SU-DHL-6 (cell line): ENCODE results near the gene RNF5.

Experiments used
- H2AFZ ChIP-seq: fragments of 200-600 bp; sonication (generic); 2 replicates; pipeline ENCODE4 v1.6.1; 2014; ENCODE audit warnings: low read depth, mild to moderate bottlenecking, moderate library complexity, mixed read lengths, antibody characterized with exemption, low read length; ENCODE audit not compliant: severe bottlenecking
- H3F3A ChIP-seq: fragments of 200-600 bp; shearing (Covaris generic); 2 replicates; pipeline ENCODE4 v1.6.0; 2016; ENCODE audit warnings: antibody characterized with exemption, mild to moderate bottlenecking; ENCODE audit not compliant: insufficient read depth
- H3K27ac ChIP-seq: fragments of 200-600 bp; sonication (generic); 2 replicates; pipeline ENCODE4 v1.5.1; 2016; ENCODE audit warnings: low read depth, mild to moderate bottlenecking, low read length, moderate library complexity, mixed read lengths
- H3K27me3 ChIP-seq: fragments of 200-600 bp; sonication (generic), shearing (Covaris generic); 2 replicates; pipeline ENCODE4 v1.6.0; 2014; ENCODE audit warnings: mild to moderate bottlenecking, low read length
- H3K36me3 ChIP-seq: fragments of 200-600 bp; sonication (generic); 2 replicates; pipeline ENCODE4 v1.6.1; 2014; ENCODE audit warnings: mild to moderate bottlenecking, low read length, mixed read lengths
- H3K4me2 ChIP-seq: fragments of 300-600, 200-600 bp; shearing (Covaris generic), sonication (generic); 2 replicates; pipeline ENCODE4 v1.6.0; 2014; ENCODE audit warnings: low read length, low read depth, mild to moderate bottlenecking; ENCODE audit not compliant: poor library complexity, severe bottlenecking
- H3K4me3 ChIP-seq: fragments of 200-600 bp; sonication (generic); 2 replicates; pipeline ENCODE4 v1.5.1; 2014; ENCODE audit warnings: antibody characterized with exemption, low read length, mild to moderate bottlenecking, mixed read lengths; ENCODE audit not compliant: insufficient read depth, poor library complexity, severe bottlenecking
- H3K79me2 ChIP-seq: fragments of 200-600 bp; sonication (generic); 2 replicates; pipeline ENCODE4 v1.6.1; 2014; ENCODE audit warnings: mild to moderate bottlenecking, low read length, moderate library complexity; ENCODE audit not compliant: insufficient read depth
- H3K9ac ChIP-seq: fragments of 200-600 bp; sonication (generic); 2 replicates; pipeline ENCODE4 v1.7.0; 2014; ENCODE audit warnings: mild to moderate bottlenecking, low read length
- H3K9me2 ChIP-seq: fragments of 200-600 bp; sonication (generic); replicated peaks from 2 replicates; pipeline ENCODE4 v1.6.1; 2014; ENCODE audit warnings: low read length; ENCODE audit not compliant: insufficient read depth
- H3K9me3 ChIP-seq: fragments of 200-600 bp; sonication (generic); 2 replicates; pipeline ENCODE4 v1.6.1; 2014; ENCODE audit warnings: low read length, mixed read lengths; ENCODE audit not compliant: insufficient read depth
- H4K20me1 ChIP-seq: fragments of 200-600 bp; sonication (generic); 2 replicates; pipeline ENCODE4 v1.6.1; 2014; ENCODE audit warnings: low read depth, mild to moderate bottlenecking, antibody characterized with exemption, low read length, moderate library complexity, mixed read lengths
- EZH2phosphoT487 ChIP-seq: fragments of 200-600 bp; sonication (generic), shearing (Covaris generic); conservative IDR thresholded peaks from 2 replicates; pipeline ENCODE4 v1.6.1; 2018; ENCODE audit warnings: mild to moderate bottlenecking, antibody characterized with exemption, low read length, moderate library complexity, mixed read lengths
- TF ChIP-seq, protein P1 (sequence below): fragments of 200-600 bp; sonication (generic); IDR thresholded peaks from one replicate; pipeline ENCODE4 v1.5.1; 2017; ENCODE audit warnings: antibody characterized with exemption, mild to moderate bottlenecking, low read length, moderate library complexity; ENCODE audit not compliant: insufficient read depth, poor library complexity, severe bottlenecking

Gene RNF5

DNA sequence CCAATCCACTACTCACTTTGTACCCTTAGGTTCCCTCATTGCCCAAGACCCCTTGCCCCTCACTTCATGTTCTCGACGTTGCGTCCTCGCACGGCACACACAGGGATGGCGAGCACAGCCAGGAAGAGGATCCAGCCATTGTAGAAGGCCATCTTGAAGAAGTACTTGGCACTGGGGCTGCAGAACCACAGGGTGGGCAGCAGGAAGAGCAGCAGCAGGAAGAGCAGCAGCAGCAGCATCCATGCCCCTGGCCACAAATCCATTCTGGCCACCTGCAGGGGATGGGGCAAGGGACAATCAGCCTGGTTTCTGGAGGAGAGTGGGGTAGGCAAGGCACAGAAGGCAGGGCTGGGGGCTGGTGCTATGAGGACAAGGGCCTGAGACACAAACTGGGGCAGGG, 7.0 kb upstream of the RNF5 start:
- TF ChIP-seq, protein P1, sequence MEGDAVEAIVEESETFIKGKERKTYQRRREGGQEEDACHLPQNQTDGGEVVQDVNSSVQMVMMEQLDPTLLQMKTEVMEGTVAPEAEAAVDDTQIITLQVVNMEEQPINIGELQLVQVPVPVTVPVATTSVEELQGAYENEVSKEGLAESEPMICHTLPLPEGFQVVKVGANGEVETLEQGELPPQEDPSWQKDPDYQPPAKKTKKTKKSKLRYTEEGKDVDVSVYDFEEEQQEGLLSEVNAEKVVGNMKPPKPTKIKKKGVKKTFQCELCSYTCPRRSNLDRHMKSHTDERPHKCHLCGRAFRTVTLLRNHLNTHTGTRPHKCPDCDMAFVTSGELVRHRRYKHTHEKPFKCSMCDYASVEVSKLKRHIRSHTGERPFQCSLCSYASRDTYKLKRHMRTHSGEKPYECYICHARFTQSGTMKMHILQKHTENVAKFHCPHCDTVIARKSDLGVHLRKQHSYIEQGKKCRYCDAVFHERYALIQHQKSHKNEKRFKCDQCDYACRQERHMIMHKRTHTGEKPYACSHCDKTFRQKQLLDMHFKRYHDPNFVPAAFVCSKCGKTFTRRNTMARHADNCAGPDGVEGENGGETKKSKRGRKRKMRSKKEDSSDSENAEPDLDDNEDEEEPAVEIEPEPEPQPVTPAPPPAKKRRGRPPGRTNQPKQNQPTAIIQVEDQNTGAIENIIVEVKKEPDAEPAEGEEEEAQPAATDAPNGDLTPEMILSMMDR, result no peak
- TF ChIP-seq EZH2phosphoT487, result no peak
- no peaks in the 10 kb centered on the region for H3K9me3 ChIP-seq

GRCh38 chr6:32173051-32173727, 5.0 kb upstream of the RNF5 start:
- Histone ChIP-seq H3K9ac (no peak overlapping the region), H3F3A (peaks cover 16% of the 10 kb centered on the region), H2AFZ (no peak overlapping the region), H3K9me2 (no peaks in the 10 kb centered on the region), H3K27me3 (no peaks in the 10 kb centered on the region), H3K36me3 (no peaks in the 10 kb centered on the region), H4K20me1 (no peaks in the 10 kb centered on the region), H3K79me2 (peaks cover 19% of the 10 kb centered on the region), H3K4me2 (no peak overlapping the region), H3K9me3 (no peaks in the 10 kb centered on the region), H3K4me3 (no peak overlapping the region), H3K27ac (no peak overlapping the region)
- TF ChIP-seq, protein P1, result no peak
- TF ChIP-seq EZH2phosphoT487, result no peak

More for the DNA sequence above, 7.0 kb upstream of the RNF5 start:
- H3K27me3 ChIP-seq, result no peaks in the 10 kb centered on the region
- no peaks in the 10 kb centered on the region for H3K36me3 ChIP-seq
- peaks cover 1% of the 10 kb centered on the region for H3F3A ChIP-seq
- H4K20me1 ChIP-seq, result no peaks in the 10 kb centered on the region
- H3K9ac ChIP-seq, result no peak overlapping the region
- H3K27ac ChIP-seq, result no peak overlapping the region
- H3K9me2 ChIP-seq, result no peaks in the 10 kb centered on the region
- H3K4me3 ChIP-seq, result no peak overlapping the region
- H3K79me2 ChIP-seq, result peaks cover 19% of the 10 kb centered on the region
- no peak overlapping the region for H3K4me2 ChIP-seq
- no peak overlapping the region for H2AFZ ChIP-seq

DNA sequence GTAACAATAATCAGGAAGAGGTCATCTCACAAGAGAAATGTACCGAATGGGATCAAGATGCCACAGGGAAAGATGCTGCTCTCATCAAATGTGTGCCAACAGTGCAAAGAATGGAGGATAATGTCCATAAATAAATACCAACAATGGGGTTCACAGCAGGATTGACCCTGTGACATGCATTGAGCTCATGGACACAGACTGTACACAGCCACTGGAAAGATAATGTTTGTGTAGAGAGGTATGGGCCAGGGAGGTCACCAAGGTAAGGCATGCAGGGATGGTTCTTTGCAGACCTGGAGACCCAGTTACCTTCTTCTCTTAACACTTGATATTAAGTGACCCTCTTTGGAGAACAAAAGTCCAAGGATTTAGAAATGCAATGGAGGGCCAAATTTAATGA, 3.8 kb upstream of the RNF5 start:
- Histone ChIP-seq H3K4me2 (peak overlapping the region; percentile 73), H3K9ac (no peak overlapping the region), H3K79me2 (peaks cover 29% of the 10 kb centered on the region), H3K27ac (no peak overlapping the region), H3F3A (peaks cover 16% of the 10 kb centered on the region), H3K9me3 (no peaks in the 10 kb centered on the region), H3K9me2 (no peaks in the 10 kb centered on the region), H2AFZ (no peak overlapping the region), H3K4me3 (no peak overlapping the region), H4K20me1 (no peaks in the 10 kb centered on the region), H3K27me3 (no peaks in the 10 kb centered on the region), H3K36me3 (no peaks in the 10 kb centered on the region)
- TF ChIP-seq, protein P1, result no peak
- TF ChIP-seq EZH2phosphoT487, result no peak
